Bronchial epithelial cell (primary cell): ENCODE data around the gene BORCS6. TPM values are rescaled to one million over a fixed set of nuclear protein-coding genes. Genes with fewer than 3 reads are reported as not detected.

ENCODE experiments used
- DNase-seq: peaks from one replicate; pipeline ENCODE4 v3.0.0-alpha.2; 2010; ENCODE audit warnings: low read depth
- FAIRE-seq: peaks from 2 replicates; lab custom pipeline; 2011; peaks lifted over from hg19 to GRCh38; lab: Jason Lieb, UNC
- H3K27me3 ChIP-seq: 2 replicates; pipeline ENCODE4 v1.5.1; 2011; ENCODE audit warnings: low read length; ENCODE audit not compliant: control insufficient read depth, insufficient read depth
- H3K36me3 ChIP-seq: 2 replicates; pipeline ENCODE4 v1.5.1; 2011; ENCODE audit warnings: low read length; ENCODE audit not compliant: control insufficient read depth, insufficient read depth
- H3K4me3 ChIP-seq: 2 replicates; pipeline ENCODE4 v1.5.1; 2011; ENCODE audit warnings: mild to moderate bottlenecking, low read depth, low read length, control low read depth
- total RNA-seq: library from RNA; depleted of rRNA; stranded (reverse); fragments of >200 nt; gene quantifications from 2 replicates; pipeline ENCODE4 v1.2.1, GENCODE V29; 2014
- TF ChIP-seq, protein P1 (sequence below): IDR thresholded peaks from 2 replicates; pipeline ENCODE4 v1.5.1; 2011; ENCODE audit warnings: mild to moderate bottlenecking, moderate library complexity, low read length, control low read depth, inconsistent platforms; ENCODE audit not compliant: insufficient read depth, severe bottlenecking

BORCS6 gene
- total RNA-seq: 6.5 and 6.8 TPM in 2 replicates

DNA sequence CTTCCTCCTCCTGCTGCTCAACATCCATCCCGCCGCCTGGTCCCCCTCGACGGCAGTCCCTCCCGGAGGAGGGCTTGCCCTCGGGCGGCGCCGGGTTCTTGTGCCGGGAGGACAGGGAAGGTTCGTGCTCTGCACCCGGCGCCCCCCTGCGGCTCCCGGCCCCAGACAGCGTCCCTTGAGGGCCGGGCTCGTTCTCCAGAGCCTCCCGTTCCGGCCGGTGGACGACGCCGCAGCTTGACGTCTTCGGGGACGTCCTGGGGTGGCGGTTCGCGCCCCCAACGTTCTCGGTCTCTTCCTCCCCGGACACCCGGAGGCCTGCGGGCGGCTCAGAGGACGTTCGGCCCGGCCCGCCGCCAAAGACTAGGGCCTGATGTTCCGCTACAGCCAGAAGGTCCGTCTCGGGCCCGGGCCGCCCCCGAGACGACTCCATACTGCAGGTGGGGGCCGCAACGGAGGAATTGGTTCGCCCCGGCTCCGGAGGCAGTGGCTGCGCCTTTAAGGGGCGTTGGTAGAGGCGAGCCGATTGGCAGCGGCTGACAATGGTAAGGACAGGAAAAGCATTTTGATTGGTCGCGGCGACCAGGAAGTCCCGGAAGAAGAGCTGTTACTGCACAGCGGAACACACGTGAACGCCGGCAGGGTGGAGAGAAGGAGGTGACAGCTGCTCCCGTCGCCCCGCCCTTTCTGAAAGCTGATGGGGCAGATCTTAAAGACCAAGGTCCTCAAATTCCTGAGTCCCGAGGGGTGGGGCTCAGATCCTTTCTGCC lies at the start of gene BORCS6:
BORCS6 (minus strand) TSS at position 470 of the 767 bp plus-strand sequence; CDS start at position 430, 40 bp downstream.
- no peaks in the 10 kb centered on the region for H3K36me3 ChIP-seq
- no peaks in the 10 kb centered on the region for H3K27me3 ChIP-seq
- peak; percentile 43 for FAIRE-seq
- peak within 1 kb of the TSS; percentile 71 for H3K4me3 ChIP-seq
- peak; percentile 95 for DNase-seq
- TF ChIP-seq, protein P1, sequence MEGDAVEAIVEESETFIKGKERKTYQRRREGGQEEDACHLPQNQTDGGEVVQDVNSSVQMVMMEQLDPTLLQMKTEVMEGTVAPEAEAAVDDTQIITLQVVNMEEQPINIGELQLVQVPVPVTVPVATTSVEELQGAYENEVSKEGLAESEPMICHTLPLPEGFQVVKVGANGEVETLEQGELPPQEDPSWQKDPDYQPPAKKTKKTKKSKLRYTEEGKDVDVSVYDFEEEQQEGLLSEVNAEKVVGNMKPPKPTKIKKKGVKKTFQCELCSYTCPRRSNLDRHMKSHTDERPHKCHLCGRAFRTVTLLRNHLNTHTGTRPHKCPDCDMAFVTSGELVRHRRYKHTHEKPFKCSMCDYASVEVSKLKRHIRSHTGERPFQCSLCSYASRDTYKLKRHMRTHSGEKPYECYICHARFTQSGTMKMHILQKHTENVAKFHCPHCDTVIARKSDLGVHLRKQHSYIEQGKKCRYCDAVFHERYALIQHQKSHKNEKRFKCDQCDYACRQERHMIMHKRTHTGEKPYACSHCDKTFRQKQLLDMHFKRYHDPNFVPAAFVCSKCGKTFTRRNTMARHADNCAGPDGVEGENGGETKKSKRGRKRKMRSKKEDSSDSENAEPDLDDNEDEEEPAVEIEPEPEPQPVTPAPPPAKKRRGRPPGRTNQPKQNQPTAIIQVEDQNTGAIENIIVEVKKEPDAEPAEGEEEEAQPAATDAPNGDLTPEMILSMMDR: peak; percentile 8

DNA sequence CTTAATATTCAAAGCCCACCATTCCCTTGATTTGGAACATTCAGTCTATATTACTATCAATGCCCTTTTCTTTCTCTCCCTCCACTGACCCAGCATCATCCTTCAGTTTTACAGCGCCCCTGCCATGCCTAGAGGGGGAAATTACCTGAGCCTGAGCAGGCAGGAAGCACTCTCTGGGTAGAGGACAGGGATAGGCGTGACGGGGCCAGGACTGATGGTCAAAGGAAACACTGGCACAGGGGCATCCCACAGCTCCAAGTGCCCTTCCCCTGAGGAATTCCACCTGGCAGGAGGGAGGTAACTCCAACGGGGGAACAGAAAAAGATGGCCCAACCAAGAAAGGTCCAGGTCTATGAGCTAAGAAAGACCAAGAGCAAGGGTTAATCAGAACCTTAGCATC lies 47.9 kb upstream of the BORCS6 start:
- FAIRE-seq (no peak), DNase-seq (no peak)
- H3K27me3 ChIP-seq: no peaks in the 10 kb centered on the region
- TF ChIP-seq, protein P1: no peak
- peaks cover 28% of the 10 kb centered on the region for H3K36me3 ChIP-seq
- H3K4me3 ChIP-seq: no peak overlapping the region

DNA sequence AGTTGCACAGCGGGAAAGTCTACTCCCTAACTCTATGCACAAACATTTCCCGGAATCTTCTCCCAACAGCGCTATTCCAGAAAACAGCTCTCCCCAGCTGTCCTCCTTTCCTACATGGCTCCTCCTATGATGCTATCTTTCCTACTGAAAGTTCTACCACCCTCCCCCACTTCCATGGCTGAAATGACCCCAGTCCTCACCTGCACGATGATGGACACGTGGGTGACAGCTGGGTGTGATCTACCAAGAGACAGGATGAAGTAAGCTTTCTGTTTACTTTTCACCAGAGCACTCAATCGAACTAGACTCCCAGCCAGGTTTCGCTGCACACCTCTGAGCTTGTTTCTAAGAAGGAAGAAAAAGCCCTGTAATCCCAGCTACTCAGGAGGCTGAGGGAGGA lies 47.2 kb upstream of the BORCS6 start:
- H3K4me3 ChIP-seq: no peak overlapping the region
- H3K36me3 ChIP-seq: peaks cover 31% of the 10 kb centered on the region
- FAIRE-seq (no peak), DNase-seq (no peak)
- no peaks in the 10 kb centered on the region for H3K27me3 ChIP-seq
- TF ChIP-seq, protein P1: no peak

DNA sequence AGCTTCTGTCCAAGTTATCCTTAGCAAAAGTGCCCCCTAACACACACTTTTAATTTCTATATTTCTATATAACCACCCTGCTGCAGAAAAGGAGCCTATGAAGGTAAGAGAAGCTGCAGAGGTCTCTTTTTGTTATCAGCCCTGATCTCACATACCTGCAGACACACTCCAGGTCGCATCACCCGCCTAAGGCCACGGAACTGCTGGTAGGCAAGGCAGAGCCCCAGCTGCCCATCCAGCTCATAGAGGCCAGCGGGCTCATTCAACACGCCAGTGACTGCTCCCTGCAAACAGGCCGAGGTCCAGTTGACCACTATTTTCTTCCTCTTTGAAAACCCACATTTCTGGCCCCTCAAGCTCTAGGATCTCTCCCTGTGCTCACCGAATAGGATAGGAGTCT lies 45.7 kb upstream of the BORCS6 start:
- Histone ChIP-seq H3K27me3 (no peaks in the 10 kb centered on the region), H3K4me3 (no peak overlapping the region), H3K36me3 (peaks cover 36% of the 10 kb centered on the region)
- DNase-seq (no peak), FAIRE-seq (no peak)
- TF ChIP-seq, protein P1: no peak

- DNase-seq (no peak), FAIRE-seq (no peak)
- H3K27me3 ChIP-seq: no peaks in the 10 kb centered on the region
- peaks cover 42% of the 10 kb centered on the region for H3K36me3 ChIP-seq
- H3K4me3 ChIP-seq: no peak overlapping the region
- TF ChIP-seq, protein P1: no peak
Measured at GRCh38 chr17:8234361-8235270, 44.6 kb upstream of the BORCS6 start.
